Breast epithelium (tissue), 3 donors: ENCODE results near the gene BICC1.

Experiments
- CTCF ChIP-seq, 3 donors: fragments of 450-650 bp; IDR thresholded peaks; one replicate each; pipeline ENCODE4 v1.5.1; 2016 to 2017; ENCODE audit warnings: antibody characterized with exemption in 3 of 3, mild to moderate bottlenecking in 3 of 3, moderate library complexity in 3 of 3
- POLR2A ChIP-seq: fragments of 450-650 bp; IDR thresholded peaks from one replicate; pipeline ENCODE4 v1.6.1; 2016; ENCODE audit warnings: antibody characterized with exemption, mild to moderate bottlenecking, moderate library complexity

- TF ChIP-seq CTCF (IDR thresholded peaks at IDR 0.05), result no peak
- TF ChIP-seq POLR2A, result no peak
These were observed 187.9 kb downstream of the BICC1 start for GRCh38 chr10:58700591-58700990.
